Measurements from ENCODE around the gene KIF2C. TPM values are rescaled to one million over a fixed set of nuclear protein-coding genes. Genes with fewer than 3 reads are reported as not detected.
A peak's percentile ranks its signal among the peaks of the same experiment; 100 is the strongest.
"Not testable (repeated sequence)": the region's sequence is repeated elsewhere in the genome, so short reads cannot be mapped to it uniquely, and the experiment has no call there.

Gene KIF2C
- total RNA-seq, 1 experiment from 2014 or later = 85.9 TPM

- in situ Hi-C loops (cut with HindIII; ENCODE audit: low sequenced_read_pairs) = no loop called here
- DNase-seq (ENCODE audit: low spot score) = no peak
These were observed 17.8 kb downstream of the KIF2C start for GRCh38 chr1:44757420-44757819.

GRCh38 chr1:44759077-44759476 is 19.4 kb downstream of the KIF2C start:
- no peak for DNase-seq (ENCODE audit: low spot score)
- in situ Hi-C loops (cut with HindIII; ENCODE audit: low sequenced_read_pairs) = no loop called here

- DNase-seq (ENCODE audit: low spot score) = no peak
- in situ Hi-C loops (cut with HindIII; ENCODE audit: low sequenced_read_pairs) = no loop called here
These were observed 21.2 kb downstream of the KIF2C start for GRCh38 chr1:44760876-44761275.

- DNase-seq (ENCODE audit: low spot score); in situ Hi-C loops (cut with HindIII; ENCODE audit: low sequenced_read_pairs): not testable (repeated sequence)
These were observed 26.8 kb downstream of the KIF2C start for GRCh38 chr1:44766421-44766820.

GRCh38 chr1:44775078-44775929 is 35.7 kb downstream of the KIF2C start, which contains the start of gene RPS8:
Gene RPS8, plus strand, starts transcription at chr1:44775540. Its CDS starts 57 bp downstream, at chr1:44775597.
- peak; percentile 95 for DNase-seq (ENCODE audit: low spot score)
- in situ Hi-C loops (cut with HindIII; ENCODE audit: low sequenced_read_pairs) = no loop called here

- DNase-seq (ENCODE audit: low spot score) = no peak
- in situ Hi-C loops (cut with HindIII; ENCODE audit: low sequenced_read_pairs) = no loop called here
These were observed 36.5 kb downstream of the KIF2C start for GRCh38 chr1:44775930-44776729.

- DNase-seq (ENCODE audit: low spot score) = no peak
- in situ Hi-C loops (cut with HindIII; ENCODE audit: low sequenced_read_pairs) = no loop called here
These were observed 37.1 kb downstream of the KIF2C start for GRCh38 chr1:44776730-44777068.

- in situ Hi-C loops (cut with HindIII; ENCODE audit: low sequenced_read_pairs) = no loop called here
- DNase-seq (ENCODE audit: low spot score) = no peak
These were observed 37.9 kb downstream of the KIF2C start for GRCh38 chr1:44777547-44777946.

- in situ Hi-C loops (cut with HindIII; ENCODE audit: low sequenced_read_pairs) = no loop called here
- DNase-seq (ENCODE audit: low spot score) = no peak
These were observed 38.5 kb downstream of the KIF2C start for GRCh38 chr1:44777969-44778635.

GRCh38 chr1:44778705-44779576 is 39.3 kb downstream of the KIF2C start:
- in situ Hi-C loops (cut with HindIII; ENCODE audit: low sequenced_read_pairs) = no loop called here
- DNase-seq (ENCODE audit: low spot score) = no peak

- in situ Hi-C loops (cut with HindIII; ENCODE audit: low sequenced_read_pairs) = no loop called here
- no peak for DNase-seq (ENCODE audit: low spot score)
These were observed 41.0 kb downstream of the KIF2C start for GRCh38 chr1:44780583-44781121.

GRCh38 chr1:44783697-44784093 is 44.1 kb downstream of the KIF2C start:
- DNase-seq (ENCODE audit: low spot score) = peak; percentile 66
- in situ Hi-C loops (cut with HindIII; ENCODE audit: low sequenced_read_pairs) = no loop called here

GRCh38 chr1:44784094-44785028 is 44.7 kb downstream of the KIF2C start:
- in situ Hi-C loops (cut with HindIII; ENCODE audit: low sequenced_read_pairs) = no loop called here
- peak; percentile 82 for DNase-seq (ENCODE audit: low spot score)

- in situ Hi-C loops (cut with HindIII; ENCODE audit: low sequenced_read_pairs) = no loop called here
- no peak for DNase-seq (ENCODE audit: low spot score)
These were observed 45.4 kb downstream of the KIF2C start for GRCh38 chr1:44785029-44785380.

- in situ Hi-C loops (cut with HindIII; ENCODE audit: low sequenced_read_pairs) = no loop called here
- no peak for DNase-seq (ENCODE audit: low spot score)
These were observed 46.0 kb downstream of the KIF2C start for GRCh38 chr1:44785501-44786137.

- DNase-seq (ENCODE audit: low spot score) = peak; percentile 58
- in situ Hi-C loops (cut with HindIII; ENCODE audit: low sequenced_read_pairs) = no loop called here
These were observed 46.7 kb downstream of the KIF2C start for GRCh38 chr1:44786138-44786840.
